Measurements from ENCODE around the gene GJA10.

GJA10 gene

GRCh38 chr6:89917801-89918366 lies 23.6 kb downstream of the GJA10 start:
- no peak for DNase-seq

GRCh38 chr6:89921197-89921596 lies 26.9 kb downstream of the GJA10 start:
- DNase-seq = no peak

GRCh38 chr6:89921691-89922090 lies 27.4 kb downstream of the GJA10 start:
- DNase-seq = no peak

- DNase-seq = no peak
Measured at GRCh38 chr6:89924231-89924630, 30.0 kb downstream of the GJA10 start.

- no peak for DNase-seq
Measured at GRCh38 chr6:89925826-89926225, 31.6 kb downstream of the GJA10 start.

GRCh38 chr6:89927264-89927663 lies 33.0 kb downstream of the GJA10 start:
- DNase-seq = no peak

- no peak for DNase-seq
Measured at GRCh38 chr6:89927791-89928550, 33.7 kb downstream of the GJA10 start.

- no peak for DNase-seq
Measured at GRCh38 chr6:89928604-89929003, 34.3 kb downstream of the GJA10 start.

GRCh38 chr6:89930789-89931188 lies 36.5 kb downstream of the GJA10 start:
- DNase-seq = no peak

- DNase-seq = no peak
Measured at GRCh38 chr6:89932245-89932802, 38.1 kb downstream of the GJA10 start.

GRCh38 chr6:89934685-89935366 lies 40.6 kb downstream of the GJA10 start:
- DNase-seq = no peak

- no peak for DNase-seq
Measured at GRCh38 chr6:89936177-89936576, 41.9 kb downstream of the GJA10 start.

- no peak for DNase-seq
Measured at GRCh38 chr6:89938014-89938413, 43.7 kb downstream of the GJA10 start.

GRCh38 chr6:89939144-89939543 lies 44.9 kb downstream of the GJA10 start:
- no peak for DNase-seq

- peak in 2 of 4 experiments; percentile 32 to 47 for DNase-seq
Measured at GRCh38 chr6:89940225-89941027, 46.2 kb downstream of the GJA10 start.

- DNase-seq = no peak
Measured at GRCh38 chr6:89941031-89941762, 46.9 kb downstream of the GJA10 start.

- DNase-seq = no peak
Measured at GRCh38 chr6:89941763-89942497, 47.7 kb downstream of the GJA10 start.

- no peak for DNase-seq
Measured at GRCh38 chr6:89942601-89943000, 48.3 kb downstream of the GJA10 start.

- DNase-seq = no peak
Measured at GRCh38 chr6:89944181-89944755, 50.0 kb downstream of the GJA10 start.

GRCh38 chr6:89944826-89945407 lies 50.6 kb downstream of the GJA10 start:
- DNase-seq = no peak

Data from activated naive CD4-positive, alpha-beta T cell (primary cell).